T-helper 1 cell (primary cell): ENCODE measurements around the gene NUP188.

Source experiments
- DNase-seq, 5 donors: peaks; one replicate each; pipeline ENCODE4 v3.0.0-alpha.2; 2012 to 2020

NUP188 gene

DNA sequence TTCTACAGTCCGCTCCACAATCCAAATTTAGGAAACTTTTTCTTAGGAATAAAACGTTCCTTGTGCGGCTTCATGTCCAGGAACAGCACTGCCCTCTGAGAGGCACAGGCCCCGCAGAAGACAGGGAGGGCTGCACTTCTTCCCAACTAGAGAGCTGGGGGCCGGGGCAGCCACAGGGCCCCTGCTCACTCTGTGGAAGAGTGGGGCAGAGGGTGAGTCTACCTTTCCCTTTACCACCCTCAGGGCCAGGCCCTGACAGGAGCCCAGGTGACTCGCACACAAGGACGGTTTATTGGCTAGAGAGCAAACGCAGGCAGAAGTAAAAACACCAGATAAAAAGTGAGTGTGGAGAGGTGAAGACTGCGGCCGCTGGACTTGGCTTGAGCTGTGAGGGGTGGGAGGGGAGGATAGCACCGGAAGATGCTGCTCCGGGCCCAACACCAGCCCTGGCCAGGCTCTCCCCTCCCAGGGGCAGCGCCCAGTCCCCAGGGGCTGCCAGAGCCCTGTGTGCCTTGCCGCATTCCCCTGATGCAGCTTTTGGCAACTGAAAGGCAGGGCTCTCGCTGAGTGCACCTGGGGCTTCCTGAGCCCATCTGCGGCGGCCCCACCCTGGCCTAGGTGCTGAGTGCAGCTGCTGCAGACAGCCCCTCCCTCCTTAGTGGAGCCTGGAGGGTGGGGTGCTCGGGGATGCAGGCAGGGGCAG, 60.4 kb downstream of the NUP188 start:
- no peak for DNase-seq

GRCh38 chr9:129008469-129008965, 61.0 kb downstream of the NUP188 start:
- DNase-seq: no peak

DNA sequence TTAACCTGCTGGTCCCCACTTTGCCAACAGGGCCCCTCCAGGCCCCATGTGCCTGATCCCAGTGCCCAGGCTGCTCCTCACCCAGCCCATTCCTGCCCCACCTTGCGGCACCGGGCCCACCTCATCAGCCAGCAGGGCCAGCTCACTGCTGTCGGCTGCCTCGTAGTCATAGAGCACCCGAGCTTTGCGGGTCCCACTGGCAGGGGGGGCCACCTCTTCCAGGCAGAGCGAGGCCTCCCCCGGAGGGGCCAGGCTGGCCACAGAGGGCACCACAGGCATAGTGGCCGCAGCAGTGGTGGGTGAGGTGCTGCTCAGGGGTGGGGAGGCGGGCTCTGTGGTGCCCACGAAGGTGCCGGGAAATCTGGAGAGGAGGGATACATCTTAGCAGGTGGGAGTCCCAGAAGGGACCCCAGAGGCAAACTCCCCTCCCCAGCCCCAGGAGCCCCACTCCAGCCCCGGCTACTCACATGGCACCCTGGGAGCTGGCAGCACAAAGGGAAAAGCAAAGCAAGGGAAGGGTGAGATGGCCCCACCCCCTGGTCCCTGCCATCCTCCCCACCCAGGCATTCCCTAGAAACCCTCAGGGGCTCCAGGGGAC, 61.6 kb downstream of the NUP188 start:
- DNase-seq: no peak

- no peak for DNase-seq
These were observed 62.2 kb downstream of the NUP188 start for GRCh38 chr9:129009584-129010141.

DNA sequence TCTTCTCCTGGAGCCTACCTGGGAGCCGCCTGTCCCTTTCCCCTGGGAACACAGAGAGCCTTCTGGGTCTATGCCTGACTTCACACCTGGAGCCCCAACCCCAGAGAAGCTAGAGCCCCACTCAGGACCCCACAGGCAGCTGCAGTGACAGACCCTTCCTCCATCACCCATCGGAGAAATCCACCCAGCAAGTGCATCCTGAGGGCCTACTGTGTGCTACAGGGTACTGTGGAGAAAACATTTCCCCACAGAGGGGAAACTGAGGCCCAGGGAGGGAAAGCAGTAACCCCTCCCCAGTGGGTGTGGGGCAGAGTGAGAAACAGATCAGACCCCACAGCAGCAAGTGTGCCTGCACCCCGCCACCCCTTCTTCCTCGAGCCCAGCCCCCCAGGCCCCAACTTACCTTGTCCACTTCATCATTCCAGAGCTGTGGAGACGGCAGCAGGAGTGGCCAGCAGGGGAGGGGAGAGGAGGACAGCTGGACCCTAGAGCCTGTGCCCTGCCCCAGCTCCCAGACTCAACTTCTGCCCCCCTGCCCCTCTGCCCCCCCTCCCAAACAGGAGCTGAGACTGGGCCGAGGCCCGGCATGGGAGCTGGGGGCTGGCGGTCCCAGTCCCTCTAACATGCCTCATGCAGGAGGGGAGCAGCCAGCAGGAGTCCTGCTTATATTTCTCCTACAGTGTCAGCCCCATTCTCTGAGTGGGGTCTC, 62.9 kb downstream of the NUP188 start:
- DNase-seq: no peak

- no peak for DNase-seq
These were observed 63.7 kb downstream of the NUP188 start for GRCh38 chr9:129011170-129011569.

DNA sequence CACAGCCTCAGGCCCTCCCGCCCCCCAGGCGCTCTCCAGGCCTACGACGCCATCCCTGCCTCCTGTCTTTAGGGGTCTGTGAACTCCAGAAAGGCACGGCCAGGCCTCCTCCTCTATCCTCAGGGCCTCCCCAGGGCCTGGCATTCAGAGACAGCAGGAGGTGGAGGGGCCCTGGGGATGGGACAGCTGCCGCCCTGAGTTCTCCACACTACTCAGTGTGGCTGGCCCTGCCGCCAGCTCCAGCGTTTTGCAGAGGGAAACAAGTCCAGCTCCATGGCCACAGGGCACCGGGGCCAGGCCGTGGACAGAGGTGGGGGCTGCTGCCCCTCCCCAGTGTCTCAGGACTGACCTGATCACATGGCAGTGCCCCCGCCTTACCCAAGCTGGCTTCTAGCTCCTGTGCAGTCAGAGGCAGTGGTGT, 64.3 kb downstream of the NUP188 start:
- no peak for DNase-seq

DNA sequence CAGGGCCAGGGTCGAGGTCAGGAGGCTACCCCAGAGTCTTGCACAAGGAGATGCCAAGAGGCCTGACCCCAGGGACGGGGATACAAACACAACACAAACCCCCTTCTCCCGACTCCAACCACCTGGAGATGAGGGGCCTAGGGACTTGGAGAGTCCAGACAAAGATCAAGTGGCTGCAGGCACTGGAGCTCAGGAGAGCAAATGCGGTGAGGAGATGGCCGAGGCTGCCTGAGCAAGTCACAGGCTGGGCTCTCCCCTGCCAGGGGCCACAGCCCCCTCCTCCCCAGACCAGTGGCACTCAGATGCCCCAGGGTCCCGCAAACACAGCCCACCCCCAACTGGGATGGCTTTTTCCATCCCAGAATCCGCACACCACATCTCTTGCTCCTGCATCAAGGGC, 64.8 kb downstream of the NUP188 start:
- DNase-seq: no peak

DNA sequence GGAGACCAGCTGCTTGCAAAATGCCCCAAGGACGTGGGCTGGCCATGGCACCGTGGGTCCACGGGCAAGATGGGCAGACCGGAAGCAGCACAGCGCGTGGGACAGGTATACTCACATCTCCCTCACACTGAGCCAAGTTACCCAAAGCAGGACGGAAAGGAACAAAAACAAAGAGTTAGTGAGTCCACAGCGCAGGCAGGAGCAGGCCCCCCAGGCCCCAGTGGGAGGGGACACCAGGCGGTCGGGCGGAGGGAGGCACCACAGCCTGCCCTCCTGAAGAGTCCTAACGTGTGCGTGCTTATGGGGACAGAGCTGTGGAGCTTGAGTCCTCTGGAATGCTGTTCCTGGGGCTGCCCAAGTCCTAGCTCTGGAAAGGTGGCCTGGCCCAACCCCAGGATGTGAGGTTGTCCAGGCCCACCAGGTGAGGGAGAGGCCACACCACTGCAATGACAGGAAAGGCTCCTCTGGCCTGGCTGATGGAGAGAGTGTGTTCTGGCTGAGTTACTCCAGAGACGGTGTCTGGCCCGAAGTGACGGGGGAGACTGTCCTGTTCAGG, 65.5 kb downstream of the NUP188 start:
- DNase-seq: no peak

GRCh38 chr9:129013674-129014073, 66.2 kb downstream of the NUP188 start:
- DNase-seq: no peak

DNA sequence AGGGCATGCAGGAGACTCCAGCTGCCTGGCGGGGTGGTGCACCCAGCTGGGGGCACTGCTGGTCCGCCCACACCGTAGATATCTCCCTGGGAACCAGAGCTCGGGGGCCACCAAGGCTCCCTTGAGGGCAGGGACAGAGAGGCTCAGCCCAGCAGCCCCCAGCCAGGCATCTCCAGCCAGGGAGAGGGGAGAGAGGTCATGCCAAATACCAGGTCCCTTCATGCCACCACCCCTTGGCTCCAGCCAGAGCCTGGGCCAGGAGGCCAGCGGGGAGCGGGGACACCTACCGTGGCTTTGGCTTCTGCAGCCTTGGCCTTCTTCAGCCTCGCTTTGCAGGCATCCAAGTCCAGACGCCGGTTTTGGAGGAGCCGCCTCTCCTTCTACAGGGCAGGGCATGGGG, 66.6 kb downstream of the NUP188 start:
- no peak for DNase-seq

DNA sequence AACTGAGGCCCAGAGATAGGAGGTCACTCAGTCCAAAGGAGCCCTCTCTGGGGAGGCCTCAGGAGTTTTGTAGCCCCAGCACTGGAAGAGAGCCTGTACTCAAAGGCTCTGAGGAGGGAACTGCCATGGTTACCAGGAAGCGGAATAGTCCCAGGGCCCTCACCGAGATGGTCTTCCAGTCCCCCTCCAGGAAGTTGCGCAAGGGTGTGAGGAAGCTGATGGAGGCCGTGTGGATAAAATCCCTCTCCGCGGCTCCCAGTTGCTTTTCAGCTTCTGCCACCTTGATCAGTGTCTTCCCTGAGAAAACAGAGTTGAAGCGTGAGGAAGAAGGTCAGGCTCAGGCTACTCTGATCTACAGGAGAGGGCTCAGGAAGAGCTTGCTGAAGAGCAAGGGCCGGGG, 67.1 kb downstream of the NUP188 start:
- no peak for DNase-seq

- DNase-seq: no peak
These were observed 73.6 kb downstream of the NUP188 start for GRCh38 chr9:129021091-129021490.

DNA sequence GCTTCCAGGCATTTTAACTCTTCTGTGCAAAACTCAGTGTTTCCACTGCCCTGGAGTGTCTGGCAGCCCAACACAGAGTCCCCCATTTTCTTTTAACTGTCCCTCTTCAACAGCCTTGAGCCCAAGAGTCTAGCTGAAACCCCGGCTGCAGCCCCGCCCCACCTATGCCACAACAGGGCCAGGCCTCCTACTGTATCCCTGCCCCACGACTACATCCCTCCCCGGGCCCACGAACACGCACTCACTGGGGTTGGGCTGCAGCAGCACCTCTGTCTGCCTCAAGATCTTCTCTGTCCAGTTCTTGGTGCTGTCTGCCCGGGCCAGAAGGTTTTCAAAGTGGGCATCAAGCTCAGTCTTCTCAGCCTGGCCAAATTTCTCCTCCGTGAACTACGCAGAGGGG, 74.5 kb downstream of the NUP188 start:
- no peak for DNase-seq

DNA sequence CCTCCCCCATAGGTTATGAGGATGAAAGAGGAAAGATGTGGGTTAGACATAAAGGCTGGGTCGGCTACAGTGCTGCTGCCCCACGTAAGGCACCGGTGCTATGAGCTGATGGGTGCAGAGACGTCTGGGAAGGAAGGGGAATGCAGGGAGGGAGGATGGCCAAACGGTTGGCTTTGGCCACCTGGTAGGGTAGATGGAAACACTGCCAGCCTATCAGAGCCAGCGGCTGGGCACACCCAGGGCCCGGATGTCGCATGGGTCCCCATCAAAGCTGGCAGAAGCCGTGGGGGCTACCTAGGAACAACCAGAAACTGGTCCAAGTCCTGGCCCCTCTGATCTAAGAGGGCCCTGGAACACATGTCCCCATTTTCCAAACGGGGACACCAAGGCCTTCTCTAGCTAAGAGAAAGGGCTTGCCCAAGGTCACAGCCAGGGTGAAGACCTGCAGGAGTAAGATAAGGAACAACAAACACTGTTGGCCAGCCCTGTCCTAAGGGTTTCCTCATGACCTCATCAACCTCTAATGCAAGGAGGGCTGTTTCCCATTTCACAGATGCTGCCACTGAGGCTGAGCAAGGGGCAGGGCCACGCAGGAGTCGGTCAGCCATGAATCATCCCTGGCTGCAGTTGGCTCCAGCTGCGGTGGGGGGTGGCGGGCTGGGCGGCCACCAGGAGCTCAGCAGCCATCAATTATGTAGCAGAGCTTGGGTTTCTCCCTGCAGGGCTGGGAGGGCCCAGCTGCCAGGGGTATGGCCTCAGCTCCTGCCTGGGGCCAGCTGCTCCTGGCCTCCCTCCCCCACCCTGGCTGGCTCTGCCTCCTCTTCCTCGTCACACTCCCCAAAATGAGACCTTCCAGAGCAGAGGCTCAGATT, 75.8 kb downstream of the NUP188 start:
- DNase-seq: no peak

GRCh38 chr9:129023908-129024233, 76.4 kb downstream of the NUP188 start:
- no peak for DNase-seq

GRCh38 chr9:129026442-129027223, 79.1 kb downstream of the NUP188 start:
- no peak for DNase-seq

GRCh38 chr9:129027224-129027684, 79.8 kb downstream of the NUP188 start:
- DNase-seq: no peak

DNA sequence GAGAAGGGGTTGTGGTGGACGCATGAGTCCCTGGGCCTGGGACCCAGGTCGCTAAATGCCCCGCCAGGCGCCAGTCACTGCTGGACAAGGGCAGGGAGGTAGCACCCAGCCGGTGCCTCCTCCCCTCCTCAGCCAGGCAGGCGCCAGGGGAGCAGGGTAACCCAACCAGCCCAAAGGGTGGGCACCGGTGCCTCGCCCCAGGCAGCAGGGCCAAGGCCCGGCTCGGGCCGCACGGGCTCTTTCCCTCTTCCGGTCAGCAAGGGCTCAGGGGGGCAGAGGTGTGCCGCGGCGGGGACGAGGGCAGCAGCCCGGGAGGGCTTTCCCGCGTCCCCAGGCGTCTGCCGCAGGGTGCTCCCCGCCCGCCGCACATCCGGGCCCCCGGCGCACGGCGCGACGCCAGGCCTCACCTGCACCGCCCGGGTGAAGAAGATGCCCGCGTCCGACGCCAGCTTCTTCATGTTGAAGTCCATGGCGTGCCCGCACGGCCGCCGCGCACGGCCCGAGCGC, 80.2 kb downstream of the NUP188 start:
- peak in 2 of 5 donors; percentile 66 to 79 for DNase-seq

DNA sequence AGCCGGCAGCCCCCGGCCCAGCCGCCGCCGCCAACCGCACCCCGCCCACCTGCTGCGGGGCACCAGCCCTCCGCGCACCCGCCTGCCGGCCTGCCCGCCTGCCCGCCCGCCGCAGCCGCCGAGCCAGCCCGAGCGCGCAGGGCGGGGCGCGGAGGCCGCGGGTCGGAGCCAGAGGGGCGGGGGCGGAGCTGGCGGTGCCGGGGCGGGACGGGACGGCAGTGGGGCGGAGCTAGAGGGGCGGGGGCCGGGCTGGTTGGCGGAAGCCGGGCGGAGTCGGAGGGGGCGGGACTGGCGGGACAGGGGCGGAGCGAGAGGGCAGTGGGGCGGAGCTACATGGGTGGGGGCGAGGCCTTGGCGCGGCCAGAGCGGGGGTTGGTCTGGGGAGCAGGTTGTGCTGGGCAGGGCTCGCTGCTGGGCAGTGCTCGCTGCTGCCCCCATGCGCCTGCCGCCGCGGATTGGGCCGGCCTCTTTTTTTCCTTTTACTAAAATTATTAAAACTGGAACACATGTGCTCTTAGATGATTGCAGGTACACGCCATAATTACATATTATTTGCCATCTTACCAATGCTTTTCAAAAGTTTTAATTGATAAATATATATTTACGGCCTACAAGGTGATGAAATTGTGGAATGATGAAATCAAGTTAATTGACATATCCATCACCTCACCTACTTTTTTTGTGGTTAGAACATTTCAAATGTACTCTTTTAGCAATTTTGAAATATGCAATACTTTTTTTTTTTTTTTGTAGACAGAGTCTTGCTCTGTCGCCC, 80.9 kb downstream of the NUP188 start, which contains the start of gene SH3GLB2:
TSS of gene SH3GLB2 (minus strand) at position 140 of the 775 bp plus-strand sequence. CDS start 177 bp downstream, outside the sequence.
- peak; percentile 83 to 94 (median 89) for DNase-seq
